HL-60 (cell line): ENCODE measurements around the gene SCART1.

Experiments
- CTCF ChIP-seq: IDR thresholded peaks from one replicate; pipeline ENCODE4 v1.5.1; 2011; ENCODE audit warnings: low read length, control low read depth, inconsistent platforms; ENCODE audit not compliant: insufficient read depth
- GABPA ChIP-seq: IDR thresholded peaks from 2 replicates; pipeline ENCODE4 v1.6.1; 2012; ENCODE audit warnings: low read depth
- POLR2AphosphoS5 ChIP-seq: IDR thresholded peaks from 2 replicates; pipeline ENCODE4 v1.6.1; 2012; ENCODE audit warnings: low read depth
- REST ChIP-seq: IDR thresholded peaks from 2 replicates; pipeline ENCODE4 v1.6.1; 2012; ENCODE audit warnings: low read depth; ENCODE audit not compliant: insufficient replicate concordance

GRCh38 chr10:133418289-133418993, 35.3 kb upstream of the SCART1 start:
- TF ChIP-seq REST, result no peak
- TF ChIP-seq CTCF, result no peak
- TF ChIP-seq POLR2AphosphoS5, result no peak
- TF ChIP-seq GABPA, result no peak
